CD14-positive monocyte (primary cell): ENCODE results near the gene GPD1L. TPM values are rescaled to one million over a fixed set of nuclear protein-coding genes. Genes with fewer than 3 reads are reported as not detected.

Experiments used
- DNase-seq, 3 donors: peaks; one replicate each; pipeline ENCODE4 v3.0.0-alpha.2; 2011 to 2022
- H2AFZ ChIP-seq: 2 replicates; pipeline ENCODE4 v1.6.0; 2012; ENCODE audit warnings: mild to moderate bottlenecking, low read depth, low read length, inconsistent platforms; ENCODE audit not compliant: insufficient read depth, poor library complexity, severe bottlenecking
- H3K27ac ChIP-seq, 2 donors: 1 replicate in 1 of 2; 2 replicates in 1 of 2; pipeline ENCODE4 v1.5.1; 2012 to 2013; ENCODE audit warnings: low read length in 2 of 2, control low read depth in 1 of 2, inconsistent platforms in 1 of 2, low read depth in 1 of 2, mild to moderate bottlenecking in 1 of 2
- H3K27me3 ChIP-seq, 2 donors: one replicate each; pipeline versions ENCODE4 v1.6.0 to v1.6.1; 2011 to 2013; ENCODE audit warnings: low read length in 2 of 2; ENCODE audit not compliant: control insufficient read depth in 2 of 2, insufficient read depth in 2 of 2
- H3K36me3 ChIP-seq, 2 donors: replicated peaks in 1 of 2; 1 replicate in 1 of 2; 2 replicates in 1 of 2; pipeline versions ENCODE4 v1.5.1 to v1.6.1; 2012 to 2013; ENCODE audit warnings: low read length in 2 of 2, control low read depth in 1 of 2, inconsistent platforms in 1 of 2, mild to moderate bottlenecking in 1 of 2; ENCODE audit not compliant: insufficient read depth in 2 of 2, control insufficient read depth in 1 of 2
- H3K4me1 ChIP-seq, 2 donors: 1 replicate in 1 of 2; 2 replicates in 1 of 2; pipeline versions ENCODE4 v1.5.1 to v1.6.1; 2012 to 2013; ENCODE audit warnings: low read length in 2 of 2, control low read depth in 1 of 2, inconsistent platforms in 1 of 2, mild to moderate bottlenecking in 1 of 2, moderate library complexity in 1 of 2; ENCODE audit not compliant: insufficient read depth in 2 of 2, control insufficient read depth in 1 of 2
- H3K4me2 ChIP-seq: replicated peaks from 2 replicates; pipeline ENCODE3; 2012; ENCODE audit warnings: low read length, moderate library complexity, mild to moderate bottlenecking; ENCODE audit not compliant: poor library complexity, severe bottlenecking; ENCODE audit errors: extremely low read depth
- H3K4me3 ChIP-seq, 3 experiments: fragments of 200-600 bp in 1 of 3; sonication (generic) in 1 of 3; replicated peaks in 1 of 3; 1 replicate in 2 of 3; 2 replicates in 1 of 3; pipeline ENCODE4 v1.5.1; 2011 to 2013; ENCODE audit warnings: low read length in 3 of 3, mild to moderate bottlenecking in 3 of 3, control low read depth in 2 of 3, low read depth in 2 of 3, inconsistent platforms in 1 of 3, moderate library complexity in 1 of 3
- H3K79me2 ChIP-seq: 2 replicates; pipeline ENCODE4 v1.6.0; 2012; ENCODE audit warnings: mild to moderate bottlenecking, control low read depth, inconsistent platforms, low read length, moderate library complexity; ENCODE audit not compliant: insufficient read depth
- H3K9ac ChIP-seq: 2 replicates; pipeline ENCODE4 v1.6.0; 2017; ENCODE audit warnings: low read length, mild to moderate bottlenecking; ENCODE audit not compliant: insufficient read depth, poor library complexity, severe bottlenecking
- H3K9me3 ChIP-seq, 2 donors: replicated peaks in 1 of 2; 1 replicate in 1 of 2; 2 replicates in 1 of 2; pipeline versions ENCODE4 v1.5.1 to v1.6.1; 2012 to 2013; ENCODE audit warnings: low read length in 2 of 2, control low read depth in 1 of 2; ENCODE audit not compliant: control insufficient read depth in 1 of 2, insufficient read depth in 1 of 2
- H4K20me1 ChIP-seq: 2 replicates; pipeline ENCODE4 v1.6.0; 2012; ENCODE audit warnings: mild to moderate bottlenecking, low read length, control low read depth, moderate library complexity; ENCODE audit not compliant: insufficient read depth
- H3K27ac Mint-ChIP-seq, 7 donors: one replicate each; pipeline ENCODE4 v1.8.0; 2020; ENCODE audit warnings: mild to moderate bottlenecking in 7 of 7, mixed read lengths in 7 of 7, moderate library complexity in 6 of 7, inconsistent platforms in 2 of 7
- H3K27me3 Mint-ChIP-seq, 3 donors: one replicate each; pipeline ENCODE4 v1.8.0; 2021 to 2022; ENCODE audit warnings: low read depth in 3 of 3, mild to moderate bottlenecking in 3 of 3, mixed read lengths in 3 of 3, moderate library complexity in 3 of 3, inconsistent platforms in 1 of 3
- H3K36me3 Mint-ChIP-seq, 2 donors: one replicate each; pipeline ENCODE4 v1.8.0; 2020; ENCODE audit warnings: mixed read lengths in 2 of 2, inconsistent platforms in 1 of 2, mild to moderate bottlenecking in 1 of 2
- H3K4me1 Mint-ChIP-seq: one replicate; pipeline ENCODE4 v1.8.0; 2020; ENCODE audit warnings: mild to moderate bottlenecking, mixed read lengths
- H3K4me3 Mint-ChIP-seq, 2 donors: one replicate each; pipeline ENCODE4 v1.8.0; 2020; ENCODE audit warnings: mild to moderate bottlenecking in 2 of 2, mixed read lengths in 2 of 2, moderate library complexity in 1 of 2
- H3K9me3 Mint-ChIP-seq, 7 donors: one replicate each; pipeline ENCODE4 v1.8.0; 2020 to 2022; ENCODE audit warnings: mixed read lengths in 7 of 7, mild to moderate bottlenecking in 6 of 7, moderate library complexity in 6 of 7, inconsistent platforms in 2 of 7
- CTCF ChIP-seq: fragments of 200-600 bp; IDR thresholded peaks from one replicate; pipeline ENCODE4 v1.8.0; 2022; ENCODE audit warnings: antibody characterized with exemption, mild to moderate bottlenecking
- WGBS: methylation state at CpG from one replicate; pipeline ENCODE4 v1.1.5; 2013; ENCODE audit warnings: missing lambda C conversion rate; ENCODE audit not compliant: insufficient coverage; 5-methylcytosine and 5-hydroxymethylcytosine counted together
- intact Hi-C, 2 donors: fragments of 100-400 bp; cut with micrococcal nuclease; formaldehyde crosslinking; loops; one replicate each; pipeline versions ENCODE4 v1.15.0 to v1.15.1; 2023
- polyA plus RNA-seq, 3 donors: library from polyadenylated mRNA; depleted of rRNA in 1 of 3; unstranded in 2 of 3; stranded (reverse) in 1 of 3; fragments of 300-500 nt in 2 of 3; fragments of >200 nt in 1 of 3; fragmentation: Illumina TruSeq in 2 of 3; gene quantifications; 1 replicate in 2 of 3; 2 replicates in 1 of 3; pipeline ENCODE4 v1.2.3, GENCODE V29; 2012 to 2021

The GPD1L gene
- polyA plus RNA-seq, 3 donors, result 4.9 to 11.8 (median 10.2) TPM

- Histone ChIP-seq H3K4me3 (no peak overlapping the region), H4K20me1 (no peaks in the 10 kb centered on the region), H3K4me2 (no peak overlapping the region), H3K36me3 (peaks cover under 1 to 4% of the 10 kb centered on the region in 2 donors), H3K79me2 (no peaks in the 10 kb centered on the region), H3K27me3 (no peaks in the 10 kb centered on the region), H3K9me3 (peaks cover 0 to 4% of the 10 kb centered on the region in 2 donors), H3K27ac (no peak overlapping the region), H2AFZ (no peak overlapping the region), H3K9ac (no peak overlapping the region), H3K4me1 (peaks cover 0 to 1% of the 10 kb centered on the region in 2 donors)
- peaks cover 1 to 9% (median 3%) of the 10 kb centered on the region in 3 donors for H3K27me3 Mint-ChIP-seq
- no peak overlapping the region for H3K27ac Mint-ChIP-seq
- intact Hi-C loops, result no loop called here
- peaks cover 6% of the 10 kb centered on the region for H3K4me1 Mint-ChIP-seq
- H3K36me3 Mint-ChIP-seq, result peaks cover 14 to 26% of the 10 kb centered on the region in 2 donors
- DNase-seq, result no peak
- 100% methylated on average over 1 of the region's 1 CpG for WGBS
- peaks cover 1 to 30% (median 9%) of the 10 kb centered on the region in 7 donors for H3K9me3 Mint-ChIP-seq
- no peak for TF ChIP-seq CTCF
- H3K4me3 Mint-ChIP-seq, result no peak overlapping the region
These were observed 66.0 kb downstream of the GPD1L start for GRCh38 chr3:32172420-32172819.

- Histone ChIP-seq H3K9ac (no peak overlapping the region), H3K36me3 (no peaks in the 10 kb centered on the region), H3K4me2 (no peak overlapping the region), H4K20me1 (no peaks in the 10 kb centered on the region), H3K4me3 (no peak overlapping the region), H3K4me1 (peaks cover 0 to 5% of the 10 kb centered on the region in 2 donors), H3K27ac (no peak overlapping the region), H3K79me2 (no peaks in the 10 kb centered on the region), H2AFZ (no peak overlapping the region), H3K9me3 (peaks cover 0 to 4% of the 10 kb centered on the region in 2 donors), H3K27me3 (peaks cover 0 to 1% of the 10 kb centered on the region in 2 donors)
- peak; percentile 44 to 63 (median 60) for DNase-seq
- TF ChIP-seq CTCF, result peak; percentile 89
- intact Hi-C loops, result no loop called here
- no peak overlapping the region for H3K4me3 Mint-ChIP-seq
- peaks cover 5 to 9% (median 5%) of the 10 kb centered on the region in 3 donors for H3K27me3 Mint-ChIP-seq
- peaks cover 12% of the 10 kb centered on the region for H3K4me1 Mint-ChIP-seq
- peaks cover 0 to 15% (median 2%) of the 10 kb centered on the region in 7 donors for H3K9me3 Mint-ChIP-seq
- WGBS, result 50% methylated on average over 1 of the region's 7 CpGs
- H3K27ac Mint-ChIP-seq, result no peak overlapping the region
- peaks cover 0 to under 1% of the 10 kb centered on the region in 2 donors for H3K36me3 Mint-ChIP-seq
These were observed 69.3 kb downstream of the GPD1L start for GRCh38 chr3:32175607-32176197.
